ENCODE measurements around the gene TRIM38. TPM values are rescaled to one million over a fixed set of nuclear protein-coding genes. Genes with fewer than 3 reads are reported as not detected.
A peak's percentile ranks its signal among the peaks of the same experiment; 100 is the strongest.

The TRIM38 gene
- total and polyA plus RNA-seq, 2 of the 13 experiments (the other 11 are each of a cell fraction or from before 2014, with no cell fraction given): 2.5 to 3.1 TPM

- TF ChIP-seq NONO (IDR thresholded peaks at IDR 0.05) (no peak), NONO (CRISPR knock-in tag; conservative IDR thresholded peaks at IDR 0.05) (0 out of 2 replicates have a peak, but pooled peaks have one; percentile 8), CREM (IDR thresholded peaks at IDR 0.05) (peak; percentile 49; the same call in 1 of the 2 replicates), CREM (CRISPR knock-in tag; IDR thresholded peaks at IDR 0.05) (no peak), ATM (IDR thresholded peaks at IDR 0.05; ENCODE audit: borderline replicate concordance) (no peak), ZHX1 (CRISPR knock-in tag; IDR thresholded peaks at IDR 0.05; ENCODE audit: low read depth) (peak; percentile 79), ZNF567 (CRISPR knock-in tag; IDR thresholded peaks at IDR 0.05; ENCODE audit: borderline replicate concordance) (0 out of 2 replicates have a peak, but pooled peaks have one; percentile 51), ZBTB26 (CRISPR knock-in tag; IDR thresholded peaks at IDR 0.05; ENCODE audit: borderline replicate concordance) (0 out of 2 replicates have a peak, but pooled peaks have one; percentile 17), CTCF (CRISPR knock-in tag; IDR thresholded peaks at IDR 0.05) (0 out of 2 replicates have a peak, but pooled peaks have one; percentile 7), ZBTB4 (CRISPR knock-in tag; IDR thresholded peaks at IDR 0.05; ENCODE audit: borderline replicate concordance) (no peak), ZNF672 (CRISPR knock-in tag; IDR thresholded peaks at IDR 0.05) (no peak), SMAD3 (CRISPR knock-in tag; IDR thresholded peaks at IDR 0.05) (peak; percentile 9; the same call in 1 of the 2 replicates), SKIL (CRISPR knock-in tag; IDR thresholded peaks at IDR 0.05; ENCODE audit: borderline replicate concordance) (no peak), ZNF225 (CRISPR knock-in tag; IDR thresholded peaks at IDR 0.05) (peak; percentile 53; the same call in 1 of the 2 replicates), SP1 (IDR thresholded peaks at IDR 0.05) (no peak), SP1 (CRISPR knock-in tag; IDR thresholded peaks at IDR 0.05) (peak; percentile 17; the same call in 1 of the 2 replicates), KDM5B (CRISPR knock-in tag; IDR thresholded peaks at IDR 0.05; ENCODE audit: borderline replicate concordance) (peak; percentile 86)
These were observed 58.9 kb downstream of the TRIM38 start (continued) for GRCh38 chr6:26021350-26022131.
